Measurements from ENCODE around the gene TSPAN5. TPM values are rescaled to one million over a fixed set of nuclear protein-coding genes. Genes with fewer than 3 reads are reported as not detected.

The TSPAN5 gene
- polyA plus RNA-seq, 3 donors: 0.76 to 2.0 (median 1.4) TPM

DNA sequence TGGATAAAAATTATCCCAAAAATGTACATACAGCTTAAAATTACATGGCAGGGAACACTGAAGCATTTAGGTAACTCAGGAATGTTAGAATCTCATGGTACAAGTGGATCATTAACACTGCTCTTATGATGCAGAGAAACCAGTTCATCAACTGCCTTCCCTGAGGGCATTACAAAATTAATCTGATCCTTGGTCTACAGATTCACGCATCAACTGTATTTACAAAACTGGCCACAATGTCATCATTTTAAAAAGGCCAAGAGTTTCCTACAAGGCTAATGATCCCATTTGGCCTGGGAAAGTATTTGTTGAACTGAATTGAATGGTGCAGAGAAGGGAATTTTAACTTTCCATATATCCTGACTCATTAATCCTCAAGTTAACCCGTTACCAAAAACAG lies 84.6 kb downstream of the TSPAN5 start:
- WGBS, 3 donors: 64 to 90% (median 82%) methylated on average over 2 of the region's 2 CpGs
- H3K27ac ChIP-seq (ENCODE audit: low read depth, low read length): no peak overlapping the region

DNA sequence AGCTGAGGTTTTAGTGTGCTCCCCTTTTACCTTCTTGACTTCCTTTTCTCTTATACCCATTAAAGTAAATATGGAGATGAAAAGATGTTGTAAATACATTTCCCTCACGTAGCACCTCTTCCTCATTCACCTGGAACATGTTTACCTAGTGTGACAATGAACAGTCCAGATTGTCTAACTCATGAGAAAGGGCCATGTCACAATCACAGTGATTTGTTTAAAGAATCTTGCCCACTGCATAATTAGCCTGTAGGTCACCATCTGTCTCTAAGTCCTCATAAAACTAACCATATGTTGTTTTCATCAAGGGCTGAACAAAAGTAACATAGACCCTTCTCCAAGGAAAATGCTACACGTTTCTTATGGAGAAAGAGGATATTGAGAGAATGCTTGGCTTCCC lies 85.7 kb downstream of the TSPAN5 start:
- 63 to 79% (median 73%) methylated on average over 2 of the region's 2 CpGs for WGBS, 3 donors
- no peak overlapping the region for H3K27ac ChIP-seq (ENCODE audit: low read depth, low read length)

DNA sequence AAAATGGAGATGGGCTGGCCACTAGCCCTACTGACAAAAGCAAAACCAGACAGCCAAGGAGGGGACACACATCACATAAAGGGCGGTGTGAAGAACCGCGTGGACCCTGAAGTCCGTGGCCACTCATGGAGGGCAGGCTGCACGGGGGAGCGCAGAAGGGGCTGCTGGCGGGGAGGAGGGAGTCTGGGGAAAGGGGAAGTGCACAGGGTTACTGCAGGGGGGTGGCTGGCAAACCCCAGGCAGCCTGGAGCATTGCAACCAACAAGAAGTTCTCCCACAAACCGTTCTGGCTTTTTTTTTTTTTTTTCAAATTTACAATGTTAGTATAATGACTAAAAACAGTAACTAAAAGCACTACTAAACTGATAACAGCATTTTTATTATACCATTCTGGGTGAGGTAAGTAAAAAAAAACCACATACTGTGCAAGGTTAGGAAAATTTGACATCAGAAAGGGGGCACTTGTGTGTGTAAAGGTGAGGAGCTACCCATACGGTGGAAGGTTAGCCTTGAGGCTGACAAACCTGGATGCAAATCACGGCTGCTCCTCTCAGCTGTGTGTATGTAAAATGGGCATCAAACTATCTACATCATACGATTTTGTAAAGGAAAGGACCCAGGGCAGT lies 87.1 kb downstream of the TSPAN5 start:
- WGBS, 3 donors: 62 to 91% (median 74%) methylated on average over 11 of the region's 11 CpGs
- H3K27ac ChIP-seq (ENCODE audit: low read depth, low read length): no peak overlapping the region

DNA sequence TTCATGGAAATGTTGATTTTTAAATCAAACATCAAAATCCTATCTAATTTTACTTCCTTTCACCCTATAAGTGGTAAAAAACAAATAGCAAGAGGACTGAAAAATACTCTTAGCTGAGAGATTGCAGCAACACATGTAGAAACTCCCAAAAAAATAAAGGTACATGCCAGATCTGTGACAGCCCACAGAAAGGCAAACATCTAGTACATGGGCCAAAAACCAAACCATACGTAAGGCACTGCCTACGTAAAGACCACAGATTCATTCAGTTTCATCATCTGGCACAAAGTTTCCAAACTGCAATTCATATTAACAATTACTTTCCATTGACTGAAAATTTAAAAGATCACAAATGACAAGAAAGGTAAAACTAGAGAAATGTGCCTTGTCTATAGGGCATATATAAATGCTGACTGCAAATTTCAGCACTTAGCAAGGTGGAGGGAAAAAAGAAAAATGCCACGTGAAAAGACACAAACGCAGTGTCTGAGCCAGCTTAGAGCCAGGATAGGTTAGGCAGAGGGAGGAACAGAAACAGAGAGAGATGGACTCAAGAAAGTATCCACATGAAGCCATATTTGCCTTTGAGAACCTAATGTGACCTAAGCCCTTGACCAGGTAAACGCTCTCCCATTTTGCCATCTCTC lies 88.1 kb downstream of the TSPAN5 start:
- WGBS, 3 donors: 79 to 87% (median 85%) methylated on average over 5 of the region's 5 CpGs
- H3K27ac ChIP-seq (ENCODE audit: low read depth, low read length): no peak overlapping the region

DNA sequence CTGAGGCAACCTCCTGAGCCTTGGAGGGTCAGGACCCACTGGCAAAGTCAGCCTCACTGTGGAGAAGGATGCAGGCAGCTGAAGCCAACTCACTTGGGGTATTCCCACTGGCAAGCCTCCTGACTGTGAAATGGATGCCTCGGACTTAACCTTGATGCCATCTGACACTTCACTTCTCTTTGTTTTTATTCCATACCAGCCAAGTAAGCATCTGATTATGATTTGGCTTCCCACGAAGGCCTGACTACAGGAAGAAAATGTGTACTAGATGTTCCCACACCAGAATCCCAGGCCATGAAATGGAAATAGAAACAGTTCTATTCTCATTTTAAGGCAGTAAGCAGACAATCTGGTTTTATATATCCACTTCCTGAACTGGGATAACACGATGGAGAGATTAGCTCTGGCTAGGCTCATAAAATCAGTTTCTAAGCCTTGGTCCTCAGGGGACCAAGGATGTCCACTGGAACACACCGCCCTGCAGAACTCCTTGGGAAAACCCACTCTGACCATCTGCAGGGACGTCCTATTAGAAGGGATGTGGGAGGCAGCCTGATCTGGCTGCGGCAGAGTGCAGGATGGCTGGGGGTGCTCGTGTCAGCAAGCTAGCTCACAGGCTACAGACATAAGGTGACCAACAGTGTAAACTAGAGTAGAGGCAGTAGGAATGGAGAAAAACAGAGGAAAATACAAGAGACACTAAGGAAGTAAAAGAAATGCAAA lies 89.3 kb downstream of the TSPAN5 start:
- WGBS, 3 donors: 53 to 67% (median 66%) methylated on average over 7 of the region's 7 CpGs

DNA sequence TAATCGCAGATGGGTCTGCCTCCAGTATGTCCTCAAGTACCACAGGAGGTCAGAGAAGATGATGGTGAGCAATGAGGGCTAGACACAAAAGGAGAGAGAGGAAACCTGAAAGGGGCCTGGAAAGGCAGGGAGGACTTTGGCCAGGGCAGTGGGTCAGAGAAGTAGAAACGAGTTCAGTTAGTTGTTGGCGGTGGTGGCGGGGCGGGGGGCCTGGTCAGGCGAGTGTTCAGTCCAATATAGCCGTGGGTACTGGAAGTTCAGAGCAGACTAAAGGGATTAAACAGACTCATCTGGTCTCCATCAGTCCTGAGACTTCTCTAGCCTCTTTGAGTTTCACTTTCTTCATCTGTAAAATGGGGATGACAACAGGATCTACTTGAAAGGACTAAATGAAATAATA lies 90.8 kb downstream of the TSPAN5 start:
- WGBS, 3 donors: 83 to 95% (median 94%) methylated on average over 7 of the region's 7 CpGs
- H3K27ac ChIP-seq (ENCODE audit: low read depth, low read length): no peak overlapping the region

More for the DNA sequence above, 89.3 kb downstream of the TSPAN5 start:
- no peak overlapping the region for H3K27ac ChIP-seq (ENCODE audit: low read depth, low read length)

DNA sequence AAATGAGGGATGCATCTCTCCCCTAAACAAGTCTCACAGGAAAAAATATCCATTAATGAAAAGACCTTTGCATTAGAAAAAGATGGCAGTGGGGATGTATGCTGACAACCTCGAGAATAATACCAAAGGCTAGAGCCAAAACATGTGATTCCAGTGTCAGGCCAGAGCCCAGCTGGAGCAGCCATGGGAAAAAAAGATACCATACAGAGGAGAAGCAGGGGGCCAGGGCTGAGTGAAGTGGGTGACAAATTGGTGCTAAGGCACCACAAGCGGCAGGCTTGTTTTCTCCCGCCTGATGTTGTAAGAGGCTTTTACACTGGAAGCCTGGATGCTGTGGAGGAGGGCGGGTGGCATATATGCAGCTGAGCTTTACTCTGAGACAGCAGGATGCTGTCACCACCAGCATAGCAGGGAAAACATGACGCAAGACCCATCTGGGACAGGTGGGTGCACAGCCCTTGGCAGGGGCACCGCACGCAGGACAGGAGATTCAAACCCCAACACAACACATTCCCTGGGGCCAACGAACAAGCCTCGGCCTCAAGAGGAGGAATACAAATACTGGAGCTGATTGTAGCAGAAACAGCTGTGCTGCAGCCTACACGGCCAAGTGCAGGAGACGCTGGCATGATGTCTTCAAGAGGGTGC lies 91.9 kb downstream of the TSPAN5 start:
- no peak overlapping the region for H3K27ac ChIP-seq (ENCODE audit: low read depth, low read length)
- 73 to 86% (median 75%) methylated on average over 11 of the region's 11 CpGs for whole genome bisulfite sequencing, 3 donors

DNA sequence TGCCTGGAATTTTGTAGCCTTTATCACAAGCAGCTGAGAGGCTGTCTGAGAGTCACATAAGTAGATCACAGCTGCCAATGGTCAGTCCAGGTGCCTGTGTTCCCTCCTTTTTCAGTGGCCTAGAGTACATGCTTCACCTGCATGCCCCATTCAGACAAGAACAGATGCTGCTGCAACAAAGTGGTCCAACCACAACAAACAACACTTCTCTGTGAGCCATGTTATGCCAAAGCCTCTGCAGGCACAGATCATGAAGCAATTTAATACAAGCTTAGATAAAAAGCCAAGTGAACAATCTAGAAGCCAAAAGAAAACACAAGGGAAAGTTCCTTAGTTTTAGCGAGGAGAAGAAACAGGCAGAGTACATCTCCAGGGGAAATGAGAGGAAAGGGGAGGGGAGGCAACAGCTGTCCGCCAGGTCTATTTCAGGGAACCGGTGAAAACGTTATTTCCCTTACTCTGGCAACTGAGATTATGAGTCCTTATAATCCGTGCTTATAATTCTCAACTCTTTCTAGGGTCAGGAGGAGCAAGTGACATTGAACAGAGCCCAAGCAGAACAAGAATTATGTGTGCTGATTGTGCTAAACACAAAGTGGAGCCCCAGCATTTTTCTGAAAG lies 92.6 kb downstream of the TSPAN5 start:
- 19 to 66% (median 24%) methylated on average over 5 of the region's 5 CpGs for WGBS, 3 donors
- no peak overlapping the region for H3K27ac ChIP-seq (ENCODE audit: low read depth, low read length)

DNA sequence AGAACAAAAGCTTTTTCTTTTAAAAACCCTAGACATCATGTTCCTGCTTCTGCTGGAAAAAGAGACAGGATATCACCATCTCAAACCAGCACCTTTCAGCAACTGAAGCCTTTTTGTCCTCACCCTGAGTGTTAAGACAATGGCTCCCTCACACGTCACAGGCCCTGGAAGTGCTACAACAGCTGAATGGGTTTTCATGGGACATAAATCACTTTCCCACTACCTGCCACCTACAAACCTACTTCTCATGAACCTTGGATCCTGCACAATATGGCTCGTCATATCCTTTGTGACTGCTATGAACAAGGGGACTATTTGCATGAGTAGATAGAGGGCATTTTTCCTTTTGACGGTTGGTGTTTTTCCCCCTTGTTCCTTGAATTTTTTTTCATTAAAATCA lies 93.6 kb downstream of the TSPAN5 start:
- WGBS, 3 donors: 83 to 93% (median 91%) methylated on average over 3 of the region's 3 CpGs
- H3K27ac ChIP-seq (ENCODE audit: low read depth, low read length): no peak overlapping the region

DNA sequence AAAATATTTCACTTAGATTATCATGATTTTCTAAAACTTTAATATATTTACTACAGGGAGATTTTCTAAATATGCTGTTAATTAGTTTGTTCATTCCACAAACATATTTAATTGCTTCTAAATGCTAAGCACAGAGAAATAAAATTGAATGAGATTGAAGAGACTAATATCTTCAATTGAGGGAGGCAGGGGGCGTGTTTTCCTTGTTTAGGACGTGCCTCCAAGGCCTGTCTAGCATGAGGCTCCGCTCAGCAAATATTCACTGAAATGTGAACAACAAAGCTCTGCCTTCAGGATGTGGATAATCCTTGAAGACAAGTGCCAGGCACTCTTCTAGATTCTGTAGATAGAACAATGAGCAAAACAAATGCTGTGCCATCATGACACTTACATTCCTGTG lies 98.1 kb downstream of the TSPAN5 start:
- WGBS, 3 donors: 91 to 94% (median 92%) methylated on average over 3 of the region's 3 CpGs
- H3K27ac ChIP-seq (ENCODE audit: low read depth, low read length): no peak overlapping the region

DNA sequence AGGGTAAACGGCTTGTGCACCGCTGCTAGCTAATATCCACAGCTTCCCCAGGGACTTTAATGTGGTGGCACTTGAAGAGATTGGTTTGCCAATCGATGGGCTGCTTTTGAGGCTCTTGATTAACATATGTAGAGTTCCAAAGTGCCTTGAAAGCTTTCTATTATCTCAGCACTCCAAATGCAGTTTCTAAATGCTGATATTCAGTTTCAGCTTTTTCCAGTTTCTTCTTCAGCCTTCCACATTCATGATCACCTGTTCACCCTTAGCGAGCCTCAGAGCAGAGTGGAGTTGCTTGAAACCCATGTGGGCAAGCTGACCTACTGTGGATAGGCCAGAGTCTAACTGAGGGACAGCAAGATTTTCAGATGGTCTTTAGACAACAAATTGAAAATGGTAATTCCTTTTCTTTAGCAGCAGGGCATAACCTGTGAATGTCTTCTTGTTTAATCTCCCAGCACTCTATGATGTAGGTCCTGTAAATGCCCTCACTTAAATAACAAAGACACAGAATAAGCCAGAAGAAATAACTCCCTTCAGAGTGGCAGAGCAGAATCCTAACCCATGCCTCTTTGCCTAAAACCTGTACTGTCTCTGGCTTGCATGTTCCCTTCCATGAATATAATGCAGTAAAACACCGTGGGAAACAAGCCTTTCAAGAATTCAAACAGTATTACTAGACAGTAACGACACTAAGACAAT lies 99.8 kb downstream of the TSPAN5 start:
- no peak overlapping the region for H3K27ac ChIP-seq (ENCODE audit: low read depth, low read length)
- WGBS, 3 donors: 80 to 85% (median 81%) methylated on average over 6 of the region's 6 CpGs

DNA sequence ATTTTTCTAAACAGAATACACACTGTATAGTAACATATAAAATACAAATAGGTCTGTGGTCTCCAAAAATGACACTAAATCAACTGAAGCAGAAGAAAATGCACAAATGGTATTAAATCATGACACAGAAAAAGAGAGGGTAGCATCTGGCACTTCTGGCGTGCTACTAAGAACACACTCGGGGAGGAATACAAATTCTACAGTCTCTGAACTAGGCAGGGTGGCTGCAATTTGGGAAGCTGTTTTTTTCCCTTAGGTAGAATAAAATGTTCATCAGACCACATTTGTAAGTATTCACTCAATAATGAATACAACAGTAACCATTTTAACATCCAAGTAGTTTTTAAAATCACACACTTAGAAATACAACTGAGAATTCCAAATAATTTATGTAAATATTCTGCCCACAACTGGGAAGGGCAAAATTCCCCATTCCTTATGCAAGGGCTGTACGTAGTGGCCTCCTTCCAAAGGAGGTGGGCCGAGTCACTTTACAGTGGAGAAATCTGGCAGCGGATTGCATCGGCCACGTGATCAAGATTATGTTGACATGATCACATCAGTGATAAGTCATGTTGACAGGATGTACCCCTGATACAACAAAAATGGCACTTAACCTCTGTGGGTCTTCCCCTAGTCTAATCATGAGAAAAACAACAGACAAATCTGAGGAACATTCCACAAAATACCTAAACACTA lies 101.1 kb downstream of the TSPAN5 start:
- H3K27ac ChIP-seq (ENCODE audit: low read depth, low read length): no peak overlapping the region
- 66 to 73% (median 70%) methylated on average over 7 of the region's 7 CpGs for WGBS, 3 donors

DNA sequence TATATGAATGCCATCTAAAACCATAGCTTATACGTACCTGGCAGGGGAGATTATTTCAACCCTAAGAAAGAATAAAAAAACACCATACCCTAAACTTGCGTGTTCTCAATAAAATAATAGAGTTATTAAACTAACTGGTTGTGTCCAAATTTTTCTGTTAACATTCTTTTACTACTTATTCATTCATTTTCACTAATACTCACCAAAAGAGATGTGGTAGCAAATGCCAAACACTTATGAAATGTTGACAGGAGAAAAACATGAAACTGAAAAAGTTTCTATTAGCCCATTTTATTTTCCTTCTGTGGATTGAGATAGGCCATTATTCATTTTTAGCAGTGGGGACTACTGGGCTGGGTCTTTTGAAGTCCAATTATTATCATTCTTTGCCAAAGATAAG lies 102.0 kb downstream of the TSPAN5 start:
- WGBS, 3 donors: 78 to 90% (median 84%) methylated on average over 2 of the region's 2 CpGs

DNA sequence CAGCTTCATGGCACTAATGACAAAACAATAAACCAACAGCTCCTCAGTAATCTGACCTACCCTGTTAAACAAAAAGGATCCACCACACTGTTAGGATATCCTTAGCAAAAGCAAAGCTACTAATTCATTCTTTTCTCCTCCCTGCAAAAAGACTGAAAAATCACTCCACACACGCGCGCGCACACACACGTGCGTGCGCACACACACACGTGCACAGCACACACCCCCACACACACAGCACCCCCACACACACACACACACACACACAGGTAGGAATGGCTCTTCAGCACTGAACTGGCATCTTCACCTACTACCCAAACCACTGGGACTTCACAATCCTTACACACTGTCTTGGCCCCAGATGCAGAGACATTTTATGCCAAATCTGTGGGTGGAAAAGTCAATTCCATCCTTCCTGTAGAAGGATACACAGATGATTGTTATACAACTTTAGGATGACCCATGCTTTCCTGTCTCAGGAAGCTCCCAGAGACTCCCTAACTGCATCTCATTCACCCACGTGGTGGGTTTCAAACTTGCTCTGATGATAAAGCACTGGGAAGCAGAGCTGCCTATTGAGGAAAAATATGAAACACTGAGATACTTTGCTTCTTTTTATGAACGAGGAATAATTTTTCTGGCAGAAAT lies 102.5 kb downstream of the TSPAN5 start:
- H3K27ac ChIP-seq (ENCODE audit: low read depth, low read length): no peak overlapping the region

More for the DNA sequence above, 102.0 kb downstream of the TSPAN5 start:
- no peak overlapping the region for H3K27ac ChIP-seq (ENCODE audit: low read depth, low read length)

DNA sequence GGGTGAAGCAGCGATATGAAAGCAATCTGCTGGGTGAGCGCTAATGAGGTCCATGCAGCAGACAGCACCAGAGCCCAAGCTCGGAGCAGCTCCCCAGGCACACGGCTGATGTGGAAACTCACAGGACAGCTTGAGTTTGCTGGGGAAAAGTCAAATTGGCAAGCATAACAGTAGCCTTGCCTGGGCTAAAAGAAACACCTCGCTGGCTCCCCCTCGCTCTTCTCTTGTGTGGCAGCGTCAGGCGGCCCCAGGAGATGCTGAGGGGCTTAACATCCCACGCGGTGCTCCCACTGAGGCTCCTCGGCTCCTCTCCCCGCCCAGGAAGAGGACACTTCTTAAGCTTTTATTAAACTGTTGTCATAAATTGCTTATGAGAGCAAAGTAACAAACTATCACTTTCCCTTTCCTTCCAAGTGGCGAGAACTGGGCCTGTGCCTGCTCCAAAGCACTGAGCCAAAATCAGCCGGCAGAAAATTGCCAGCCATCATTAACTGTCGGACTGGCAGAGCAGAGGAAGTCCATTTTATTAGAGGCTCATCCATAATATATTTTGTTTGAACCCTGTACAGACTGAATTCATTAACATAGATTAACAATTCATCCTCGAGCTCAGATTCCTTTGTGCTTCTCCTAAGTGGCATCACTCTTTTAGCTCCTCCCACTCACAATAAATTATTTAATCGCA lies 111.4 kb downstream of the TSPAN5 start:
- 39 to 73% (median 51%) methylated on average over 17 of the region's 17 CpGs for WGBS, 3 donors
- no peak overlapping the region for H3K27ac ChIP-seq (ENCODE audit: low read depth, low read length)

More for the DNA sequence above, 102.5 kb downstream of the TSPAN5 start:
- WGBS, 3 donors: 73 to 82% (median 79%) methylated on average over 10 of the region's 10 CpGs

DNA sequence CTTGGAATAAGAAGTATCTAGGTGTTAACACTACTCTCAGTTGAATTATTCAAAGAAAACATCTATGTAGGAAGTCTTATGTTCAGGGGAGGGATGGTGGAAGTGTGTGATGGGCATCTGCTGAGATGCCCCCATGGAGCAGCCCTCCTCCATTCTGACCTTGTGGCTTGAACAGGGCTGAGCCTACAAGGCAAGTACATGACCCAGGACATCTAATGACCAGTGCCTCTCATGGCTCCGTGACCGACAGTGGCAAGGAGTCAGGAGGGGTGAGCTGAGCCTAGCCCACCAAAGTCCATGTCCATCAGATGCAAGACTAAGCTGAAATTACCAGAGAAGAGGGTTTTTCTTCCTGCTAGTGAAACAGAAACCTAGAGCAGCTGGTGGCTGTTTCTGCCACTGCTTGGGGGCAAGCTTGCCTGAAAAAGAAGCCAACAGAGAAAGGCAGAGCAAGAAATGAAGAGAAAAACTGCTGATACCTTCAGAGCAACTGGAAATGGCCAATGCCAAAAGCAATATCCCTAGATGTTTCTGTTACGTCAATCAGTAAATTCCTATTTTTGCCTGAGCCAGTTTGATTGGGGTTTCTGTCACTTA lies 113.5 kb downstream of the TSPAN5 start:
- no peak overlapping the region for H3K27ac ChIP-seq (ENCODE audit: low read depth, low read length)
- WGBS, 3 donors: 65 to 90% (median 88%) methylated on average over 3 of the region's 3 CpGs
